Peyer's patch (tissue), 4 donors: ENCODE measurements around the gene CYP24A1. TPM values are rescaled to one million over a fixed set of nuclear protein-coding genes. Genes with fewer than 3 reads are reported as not detected.

Source experiments
- DNase-seq, 3 donors: peaks; one replicate each; pipeline ENCODE4 v3.0.0-alpha.2; 2017 to 2019
- H3K27ac ChIP-seq, 4 donors: fragments of 200-600 bp; sonication (generic); one replicate each; pipeline ENCODE4 v1.5.1; 2016 to 2019
- H3K27me3 ChIP-seq, 2 donors: fragments of 200-600 bp; sonication (generic); one replicate each; pipeline ENCODE4 v1.5.1; 2019
- H3K36me3 ChIP-seq, 3 donors: fragments of 200-600 bp; sonication (generic); one replicate each; pipeline ENCODE4 v1.5.1; 2016 to 2019
- H3K4me1 ChIP-seq, 4 donors: fragments of 200-600 bp; sonication (generic); one replicate each; pipeline ENCODE4 v1.5.1; 2016 to 2019
- H3K4me3 ChIP-seq, 4 donors: fragments of 200-600 bp; sonication (generic); 1 replicate in 3 of 4; 2 replicates in 1 of 4; pipeline ENCODE4 v1.5.1; 2016 to 2019; ENCODE audit warnings: mild to moderate bottlenecking in 1 of 4
- H3K9me3 ChIP-seq, 4 donors: fragments of 200-600 bp; sonication (generic); one replicate each; pipeline ENCODE4 v1.5.1; 2016 to 2019; ENCODE audit warnings: mild to moderate bottlenecking in 1 of 4
- CTCF ChIP-seq, 6 experiments: fragments of 450-650 bp in 4 of 6; fragments of 200-600 bp in 2 of 6; sonication (generic) in 1 of 6; IDR thresholded peaks; one replicate each; pipeline ENCODE4 v1.5.1; 2017 to 2019; ENCODE audit warnings: antibody characterized with exemption in 6 of 6, mild to moderate bottlenecking in 3 of 6, moderate library complexity in 1 of 6
- POLR2A ChIP-seq, 2 donors: fragments of 450-650 bp; IDR thresholded peaks; one replicate each; pipeline ENCODE4 v1.5.1; 2017; ENCODE audit warnings: antibody characterized with exemption in 2 of 2, mild to moderate bottlenecking in 2 of 2, moderate library complexity in 2 of 2
- total RNA-seq, 4 donors: library from RNA; depleted of rRNA; stranded (reverse); fragments of >200 nt; gene quantifications; one replicate each; pipeline ENCODE4 v1.1.0, GENCODE V29; 2016

The CYP24A1 gene
- total RNA-seq, 4 donors from 2014 or later, result not detected

GRCh38 chr20:54139188-54139587 lies 34.6 kb downstream of the CYP24A1 start:
- Histone ChIP-seq H3K9me3 (no peaks in the 10 kb centered on the region), H3K27me3 (no peaks in the 10 kb centered on the region), H3K4me3 (no peak overlapping the region), H3K4me1 (no peaks in the 10 kb centered on the region), H3K36me3 (no peaks in the 10 kb centered on the region), H3K27ac (no peak overlapping the region)
- no peak for DNase-seq
- TF ChIP-seq CTCF (IDR thresholded peaks at IDR 0.05), result no peak
- no peak for TF ChIP-seq POLR2A (IDR thresholded peaks at IDR 0.05)

DNA sequence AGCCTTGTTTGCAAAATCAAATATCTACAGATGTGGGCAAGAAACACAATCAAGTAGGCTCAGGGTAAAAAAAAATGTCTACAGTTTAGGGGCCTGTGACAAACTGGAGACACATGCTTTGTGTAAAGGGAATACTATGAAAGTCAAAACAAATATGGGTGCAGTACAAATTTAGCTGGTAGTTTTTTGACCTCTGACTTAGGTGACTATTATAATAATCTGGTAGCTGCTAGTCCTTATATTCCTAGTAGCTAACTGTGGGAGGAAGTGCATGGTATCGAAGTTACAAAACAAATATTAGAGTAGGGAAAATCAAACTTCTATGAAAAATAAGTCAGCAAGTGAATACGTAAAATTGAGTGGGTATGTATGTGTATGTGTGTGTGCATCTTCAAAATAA lies 35.4 kb downstream of the CYP24A1 start:
- Histone ChIP-seq H3K27me3 (no peaks in the 10 kb centered on the region), H3K9me3 (no peaks in the 10 kb centered on the region), H3K4me1 (no peaks in the 10 kb centered on the region), H3K27ac (no peak overlapping the region), H3K36me3 (no peaks in the 10 kb centered on the region), H3K4me3 (no peak overlapping the region)
- no peak for TF ChIP-seq CTCF (IDR thresholded peaks at IDR 0.05)
- no peak for TF ChIP-seq POLR2A (IDR thresholded peaks at IDR 0.05)
- no peak for DNase-seq

- Histone ChIP-seq H3K36me3 (no peaks in the 10 kb centered on the region), H3K27me3 (no peaks in the 10 kb centered on the region), H3K9me3 (no peaks in the 10 kb centered on the region), H3K27ac (no peak overlapping the region), H3K4me1 (no peaks in the 10 kb centered on the region), H3K4me3 (no peak overlapping the region)
- no peak for DNase-seq
- TF ChIP-seq POLR2A (IDR thresholded peaks at IDR 0.05) (no peak), CTCF (IDR thresholded peaks at IDR 0.05) (no peak)
These were observed 36.7 kb downstream of the CYP24A1 start for GRCh38 chr20:54137115-54137514.

DNA sequence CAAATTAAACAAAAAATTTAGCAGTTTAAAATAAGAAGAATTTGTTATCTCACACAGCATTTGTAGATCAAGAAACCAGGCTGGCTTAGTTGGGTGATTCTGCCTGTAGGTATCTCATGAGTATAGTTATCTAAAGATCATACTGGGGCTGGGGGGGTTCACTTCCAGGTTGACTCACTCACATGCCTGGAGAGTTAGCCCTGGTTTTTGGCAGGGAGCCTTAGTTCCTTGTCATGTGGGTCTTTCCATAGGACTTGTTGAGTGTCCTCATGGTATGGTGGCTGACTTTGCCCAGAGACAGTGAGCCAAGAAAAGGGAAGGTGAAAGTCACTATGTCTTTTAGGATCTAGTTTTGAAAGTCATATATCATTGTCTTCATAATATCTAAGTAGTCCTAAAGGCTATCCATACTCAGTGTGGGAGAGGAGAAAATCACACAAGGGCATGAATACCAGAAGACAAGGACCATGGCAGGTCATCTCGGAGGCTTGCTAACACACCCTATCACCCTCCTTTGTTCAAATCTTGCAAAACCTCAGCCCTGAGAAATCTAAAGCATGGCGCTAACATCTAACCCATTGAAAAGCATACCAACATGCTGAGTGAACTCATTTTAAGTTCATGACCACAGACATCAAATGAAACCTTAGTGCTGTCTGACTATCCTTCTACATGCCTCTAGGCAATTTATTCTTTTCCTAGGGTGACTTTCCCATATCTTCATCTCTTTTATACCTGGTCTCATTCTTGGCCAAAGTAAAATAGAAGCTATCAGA lies 39.2 kb downstream of the CYP24A1 start:
- Histone ChIP-seq H3K27ac (no peak overlapping the region), H3K4me1 (no peaks in the 10 kb centered on the region), H3K9me3 (no peaks in the 10 kb centered on the region), H3K27me3 (no peaks in the 10 kb centered on the region), H3K4me3 (no peak overlapping the region), H3K36me3 (no peaks in the 10 kb centered on the region)
- TF ChIP-seq CTCF (IDR thresholded peaks at IDR 0.05) (no peak), POLR2A (IDR thresholded peaks at IDR 0.05) (no peak)
- DNase-seq, result no peak

DNA sequence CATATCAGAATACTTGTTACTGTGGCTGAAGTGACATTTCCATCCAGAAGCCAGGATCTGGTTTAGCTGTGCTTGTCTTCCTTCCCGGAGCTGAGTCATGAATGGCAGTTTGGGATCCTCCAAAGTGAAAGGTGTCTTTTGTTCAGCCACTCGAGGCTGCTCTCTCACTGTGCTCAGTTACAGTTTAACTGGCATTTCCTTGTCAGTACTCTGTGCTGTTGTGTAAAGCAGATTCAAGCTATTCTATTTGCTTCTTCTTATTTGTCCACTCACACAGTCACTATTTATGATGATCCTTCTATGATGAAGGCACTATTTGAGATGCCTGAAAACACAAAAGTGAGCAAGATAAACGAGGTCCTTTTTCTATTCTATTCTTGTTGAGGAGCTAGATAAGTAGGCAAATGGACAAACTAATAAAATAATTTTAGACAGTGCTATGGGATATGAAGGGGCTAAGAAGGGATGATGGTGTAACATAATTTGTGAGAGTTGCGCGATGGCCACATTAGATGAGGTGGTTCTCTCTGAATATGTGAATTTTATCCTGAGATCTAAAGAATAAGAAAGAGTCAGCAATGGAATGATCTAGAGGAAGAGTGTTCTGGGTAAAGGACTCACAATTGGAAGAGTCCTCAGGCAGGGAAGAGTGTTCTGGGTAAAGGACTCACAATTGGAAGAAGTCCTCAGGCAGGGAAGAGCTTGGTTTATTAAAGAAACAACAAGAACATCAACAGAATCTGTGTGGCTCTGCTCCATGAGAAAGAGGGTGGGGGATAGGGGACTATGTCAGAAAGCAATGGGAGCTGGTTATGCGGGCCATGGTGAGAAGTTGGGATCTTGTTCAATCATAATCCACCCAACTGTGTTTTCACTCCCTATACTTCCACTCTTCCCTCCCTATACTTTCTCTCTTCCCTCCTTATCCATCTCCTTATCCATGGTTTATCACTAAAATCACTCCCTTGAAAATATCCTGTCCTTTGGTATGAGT lies 40.1 kb downstream of the CYP24A1 start:
- Histone ChIP-seq H3K36me3 (no peaks in the 10 kb centered on the region), H3K27ac (peak overlapping the region in 1 of 4 donors; percentile 17), H3K9me3 (no peaks in the 10 kb centered on the region), H3K27me3 (no peaks in the 10 kb centered on the region), H3K4me3 (no peak overlapping the region), H3K4me1 (no peaks in the 10 kb centered on the region)
- TF ChIP-seq CTCF (IDR thresholded peaks at IDR 0.05), result no peak
- TF ChIP-seq POLR2A (IDR thresholded peaks at IDR 0.05), result no peak
- DNase-seq, result peak in 1 of 3 donors; percentile 50
